NK-92 treated with Interleukin-12 subunit alpha and Interleukin-12 subunit beta, amount 100 ng/mL, for 24 hours (cell line): ENCODE results near the gene DYNC2I2.

Experiments
- DNase-seq: peaks from one replicate; lab custom pipeline; 2025; lab: John Stamatoyannopoulos, UW

Gene DYNC2I2

DNA sequence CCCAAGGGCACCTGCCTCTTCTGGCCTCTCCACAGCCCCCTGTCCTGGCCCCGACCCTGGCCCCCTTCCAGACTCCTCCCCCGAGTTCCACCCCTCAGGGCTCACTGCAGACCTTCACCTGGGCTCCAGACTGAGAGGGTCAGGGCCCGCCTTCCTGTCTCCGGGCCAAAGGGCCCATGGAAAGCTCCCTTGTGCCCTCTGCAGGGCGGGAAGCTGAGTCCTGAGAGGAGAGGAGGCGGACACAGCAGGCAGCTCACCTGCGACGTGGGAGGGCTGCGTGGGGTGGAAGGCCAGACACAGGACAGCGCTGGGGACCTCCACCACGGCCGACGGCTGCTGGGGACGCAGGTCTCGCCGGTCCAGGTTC, 20.6 kb downstream of the DYNC2I2 start:
- DNase-seq, result no peak

DNA sequence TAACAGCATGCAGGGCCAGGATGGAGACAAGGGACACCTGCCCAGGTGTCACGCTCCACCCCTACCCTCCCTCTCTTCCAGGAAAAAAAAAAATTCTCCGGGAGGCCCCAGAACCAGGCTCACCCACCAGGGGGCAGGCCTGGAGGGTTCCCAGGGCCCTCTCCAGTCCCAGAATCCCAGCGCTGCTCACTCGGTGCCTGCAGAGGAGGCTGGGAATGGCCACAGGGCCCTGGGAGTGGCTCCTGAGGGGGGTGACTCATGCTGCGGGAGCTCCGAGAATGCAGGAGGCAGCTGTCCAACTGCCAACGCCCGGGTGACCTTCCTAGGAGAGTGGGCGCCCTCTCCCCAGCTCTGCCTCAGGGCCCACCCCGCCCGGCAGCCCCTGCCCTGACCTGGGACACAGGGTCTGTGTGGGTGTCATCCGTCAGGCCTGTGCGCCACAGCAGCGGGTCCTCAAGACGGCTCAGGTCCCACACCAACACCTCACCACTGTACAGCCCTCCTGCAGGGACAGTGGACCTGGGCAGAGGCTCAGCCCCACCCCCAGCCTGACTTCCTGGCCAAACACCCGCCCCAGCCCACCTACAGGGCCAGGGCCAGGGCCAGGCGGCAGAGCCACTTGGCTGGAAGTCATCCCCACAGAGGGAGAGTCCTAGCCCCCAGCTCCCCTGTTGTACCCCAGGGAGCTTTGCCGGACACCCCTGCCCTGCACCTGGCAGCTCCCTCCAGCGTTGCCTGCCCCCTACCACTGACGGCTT, 21.2 kb downstream of the DYNC2I2 start:
- no peak for DNase-seq

DNA sequence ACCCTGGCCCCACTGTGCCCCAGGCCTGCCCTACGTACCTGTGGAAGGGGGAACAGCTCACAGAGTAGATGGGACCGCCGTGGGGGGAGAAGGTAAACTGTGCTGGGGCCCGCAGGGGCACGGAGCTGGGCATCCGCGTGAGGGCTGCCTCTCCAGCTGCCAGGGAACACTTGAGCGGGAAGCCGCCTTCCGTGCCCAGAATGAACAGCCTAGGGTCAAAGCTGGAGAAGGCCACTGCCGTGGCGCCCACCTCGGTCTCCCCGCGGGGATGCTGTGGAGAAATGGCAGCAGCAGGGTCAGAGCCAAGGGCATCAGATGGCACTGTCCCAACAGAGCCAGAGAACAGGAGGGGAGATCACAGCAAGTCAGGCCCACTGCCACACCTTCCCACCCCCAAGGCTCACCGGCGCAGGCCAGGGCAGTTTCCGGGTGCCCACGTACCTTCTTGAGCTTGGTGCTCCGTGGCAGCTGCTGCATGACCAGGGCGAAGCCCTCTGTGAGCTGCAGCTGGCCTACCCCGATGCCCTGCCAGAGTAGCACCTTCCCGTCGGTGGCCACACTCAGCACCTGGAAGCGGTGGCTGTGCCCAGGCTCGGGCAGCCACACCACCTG, 21.9 kb downstream of the DYNC2I2 start:
- DNase-seq, result no peak

DNA sequence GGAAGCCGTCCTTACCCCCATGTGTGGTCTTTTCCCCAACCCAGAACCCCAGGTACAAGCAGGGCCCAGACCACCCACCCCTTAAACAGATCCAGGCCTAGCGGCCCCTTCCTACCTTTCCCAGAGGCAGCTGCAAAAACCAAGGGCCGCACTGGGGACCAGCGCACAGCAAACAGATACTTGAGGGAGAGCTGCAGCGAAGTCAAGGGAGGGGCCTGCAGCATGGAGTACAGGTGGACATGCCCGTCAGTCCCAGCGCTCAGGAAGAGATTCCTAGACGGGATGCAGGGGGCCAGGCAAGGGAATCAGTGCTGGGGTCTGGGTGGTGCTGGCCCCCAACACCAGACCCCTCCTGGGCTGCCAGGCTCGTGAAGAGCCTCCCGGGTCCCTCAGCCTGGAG, 22.5 kb downstream of the DYNC2I2 start:
- DNase-seq, result no peak

DNA sequence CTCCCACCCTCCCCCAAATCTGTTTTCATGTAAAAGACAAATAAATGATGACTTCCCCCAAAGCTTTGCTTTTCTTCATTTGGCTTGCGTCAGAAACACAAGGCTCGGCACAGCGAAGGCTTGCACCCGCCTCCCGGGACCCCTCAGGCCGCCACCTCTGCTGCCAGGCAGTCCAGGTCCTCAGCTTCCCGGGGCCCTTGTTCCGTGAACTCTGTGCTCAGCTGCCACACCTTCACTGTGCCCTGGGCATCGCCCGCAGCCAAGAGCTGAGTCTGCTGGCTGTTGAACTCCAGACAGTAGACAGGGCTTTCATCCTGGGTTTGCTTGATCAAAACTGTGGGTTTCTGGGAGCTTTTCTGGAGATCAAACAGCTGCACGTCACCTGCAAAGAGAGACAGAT, 23.0 kb downstream of the DYNC2I2 start:
- no peak for DNase-seq

DNA sequence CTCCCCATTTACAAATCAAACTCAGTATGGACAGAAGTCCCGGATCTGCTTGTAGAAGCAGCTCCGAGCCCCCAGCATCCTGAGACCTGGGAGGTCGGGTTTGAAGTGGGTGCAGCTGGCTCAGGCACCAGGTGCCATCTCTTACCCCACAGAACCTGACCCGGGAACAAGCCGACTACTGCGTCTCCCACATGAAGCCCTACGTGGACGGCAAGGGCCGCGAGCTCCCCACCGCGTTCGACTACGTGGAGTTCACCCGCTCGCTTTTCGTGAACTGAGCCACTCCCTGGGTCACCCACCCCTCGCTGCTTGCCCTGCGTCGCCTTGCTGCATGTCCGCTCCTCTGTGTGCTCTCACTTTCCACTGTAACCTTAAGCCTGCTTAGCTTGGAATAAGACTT, 23.6 kb downstream of the DYNC2I2 start:
- DNase-seq, result no peak

DNA sequence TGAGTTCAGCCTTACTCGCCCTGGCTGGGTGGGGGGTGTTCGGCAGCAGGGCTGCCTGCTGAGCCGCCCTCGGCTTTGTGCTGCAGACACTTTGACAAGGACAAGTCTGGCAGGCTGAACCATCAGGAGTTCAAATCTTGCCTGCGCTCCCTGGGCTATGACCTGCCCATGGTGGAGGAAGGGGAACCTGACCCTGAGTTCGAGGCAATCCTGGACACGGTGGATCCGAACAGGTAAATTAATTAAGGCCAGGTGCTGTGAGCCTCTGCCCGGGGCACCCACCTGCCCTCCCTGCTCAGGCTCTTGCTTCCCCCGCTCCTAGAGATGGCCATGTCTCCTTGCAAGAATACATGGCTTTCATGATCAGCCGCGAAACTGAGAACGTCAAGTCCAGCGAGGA, 24.2 kb downstream of the DYNC2I2 start:
- no peak for DNase-seq

DNA sequence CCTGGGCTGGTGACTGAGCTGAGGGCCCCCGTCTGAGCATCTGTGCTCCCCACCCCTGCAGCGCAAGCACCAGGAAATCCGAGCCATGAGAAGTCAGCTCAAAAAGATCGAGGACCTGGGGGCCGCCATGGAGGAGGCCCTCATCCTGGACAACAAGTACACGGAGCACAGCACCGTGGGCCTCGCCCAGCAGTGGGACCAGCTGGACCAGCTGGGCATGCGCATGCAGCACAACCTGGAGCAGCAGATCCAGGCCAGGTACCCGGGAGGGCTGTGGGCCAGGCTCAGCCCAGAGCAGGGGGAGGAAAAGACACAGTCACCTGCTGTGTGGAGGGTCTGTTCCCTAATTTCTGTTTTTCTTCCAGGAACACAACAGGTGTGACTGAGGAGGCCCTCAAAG, 24.6 kb downstream of the DYNC2I2 start:
- DNase-seq, result no peak

DNA sequence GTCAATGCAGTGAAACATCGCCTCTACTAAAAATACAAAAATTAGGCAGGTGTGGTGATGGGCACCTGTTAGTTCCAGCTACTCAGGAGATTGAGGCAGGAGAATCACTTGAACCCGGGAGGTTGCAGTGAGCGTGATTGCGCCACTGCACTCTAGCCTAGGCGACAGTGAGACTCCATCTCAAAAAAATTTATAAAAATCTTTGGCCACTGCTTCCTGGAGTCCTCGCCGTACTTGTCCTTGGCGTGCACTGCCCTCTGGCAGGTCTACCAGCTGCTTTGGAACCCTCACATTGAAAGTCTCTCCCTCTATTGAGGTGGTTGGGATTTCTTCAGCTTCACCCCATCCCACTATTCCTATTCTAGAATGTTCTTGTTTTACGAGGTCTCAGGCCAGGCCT, 25.0 kb downstream of the DYNC2I2 start:
- no peak for DNase-seq

DNA sequence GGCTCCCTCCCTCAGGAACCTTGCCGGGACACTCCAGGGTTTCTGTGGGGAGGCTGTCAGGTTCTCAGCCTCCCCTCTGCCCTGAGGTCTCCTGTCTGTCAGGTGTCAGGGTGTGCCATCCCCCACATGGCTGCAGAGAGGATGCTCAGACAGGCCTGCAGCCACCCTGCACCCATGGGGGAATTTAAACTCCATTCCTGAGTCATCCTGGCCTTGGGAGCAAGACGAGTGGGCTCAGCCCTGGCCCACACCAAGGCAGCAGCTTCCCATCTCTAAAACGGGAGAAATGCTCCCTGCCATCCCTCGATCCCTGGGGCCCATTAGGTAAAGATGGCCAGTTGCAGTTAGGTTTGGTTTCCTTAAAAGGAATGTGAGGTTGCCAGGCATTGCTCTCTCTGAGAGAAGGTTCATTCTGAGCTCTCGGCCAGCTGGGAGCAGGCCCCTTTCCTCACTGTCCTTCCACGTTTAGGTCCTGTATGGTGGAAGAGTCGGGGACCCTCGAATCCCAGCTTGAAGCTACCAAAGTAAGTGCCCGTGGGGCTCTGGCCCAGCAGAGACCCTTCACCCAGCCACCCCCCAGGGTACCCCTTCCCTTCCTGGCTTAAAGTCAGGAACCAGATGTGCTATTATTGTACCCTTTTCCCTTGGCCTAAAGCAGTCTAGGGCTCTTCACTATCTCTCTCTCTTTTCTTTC, 26.6 kb downstream of the DYNC2I2 start:
- DNase-seq, result no peak

DNA sequence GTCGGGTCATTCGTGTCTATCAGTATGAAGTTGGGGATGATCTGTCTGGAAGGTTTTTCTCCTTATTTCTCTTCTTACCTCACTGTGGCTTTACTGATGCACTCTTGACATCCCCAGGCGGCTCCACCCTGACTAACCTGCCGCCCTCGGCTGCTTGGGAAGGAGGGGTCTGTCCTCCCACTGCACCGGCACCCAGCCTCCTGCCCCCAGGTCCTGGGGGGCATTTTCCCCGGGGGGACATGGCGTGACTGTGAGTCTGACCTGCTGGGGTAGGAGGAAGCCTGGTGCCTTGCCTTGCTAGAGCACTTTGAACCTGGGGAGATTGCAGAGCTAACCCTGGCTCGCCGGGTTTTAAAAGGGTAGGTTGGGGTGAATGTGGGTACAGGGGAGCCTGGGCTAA, 27.5 kb downstream of the DYNC2I2 start:
- DNase-seq, result no peak

DNA sequence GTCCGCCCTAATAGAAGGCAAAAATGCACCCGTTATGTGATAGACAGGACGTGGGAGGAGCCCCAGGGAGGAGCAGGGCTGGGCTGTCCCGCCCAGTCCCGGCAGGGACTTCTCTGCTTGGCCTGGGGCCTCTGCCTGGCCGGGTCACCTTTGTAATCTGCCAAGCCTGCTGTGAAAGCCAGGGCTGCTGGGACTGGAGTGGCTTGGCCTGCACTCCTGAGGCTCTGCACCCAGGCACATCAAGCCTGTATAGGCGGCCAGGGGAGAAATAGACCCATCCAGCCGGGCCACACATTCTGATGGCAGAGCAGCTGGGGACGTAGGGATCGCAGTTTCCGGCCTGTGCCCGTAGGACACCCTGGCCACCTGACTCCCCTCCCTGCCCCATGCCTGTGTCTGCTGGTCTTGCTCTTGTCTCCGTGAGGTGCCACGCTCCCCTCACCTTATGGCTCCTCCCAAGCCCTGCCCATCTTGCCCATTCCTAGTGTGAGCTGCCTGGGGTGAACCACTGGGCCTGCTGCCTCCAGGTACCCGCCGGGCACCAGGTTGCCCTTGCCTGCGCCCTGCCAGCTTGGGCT, 28.1 kb downstream of the DYNC2I2 start:
- DNase-seq, result no peak

DNA sequence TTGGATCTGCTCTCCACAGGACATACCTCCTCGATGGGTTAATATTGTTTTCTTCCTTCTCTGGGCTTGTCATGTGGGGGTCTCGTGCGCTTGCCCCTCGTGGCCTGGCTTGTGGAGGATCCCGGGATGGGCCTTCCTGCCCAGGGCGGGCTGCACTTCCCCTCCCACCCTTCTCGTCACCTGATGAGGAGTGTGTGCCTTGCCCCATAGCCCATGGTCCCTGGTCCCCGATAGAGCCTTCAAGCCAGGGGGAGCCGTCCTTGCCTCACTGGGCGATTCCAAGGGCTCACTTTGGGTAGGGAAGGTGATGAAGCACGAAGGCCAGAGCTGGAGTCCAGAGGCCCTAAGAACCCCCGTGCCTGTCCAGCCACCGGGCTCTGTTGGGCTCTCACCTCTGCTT, 28.7 kb downstream of the DYNC2I2 start:
- no peak for DNase-seq

DNA sequence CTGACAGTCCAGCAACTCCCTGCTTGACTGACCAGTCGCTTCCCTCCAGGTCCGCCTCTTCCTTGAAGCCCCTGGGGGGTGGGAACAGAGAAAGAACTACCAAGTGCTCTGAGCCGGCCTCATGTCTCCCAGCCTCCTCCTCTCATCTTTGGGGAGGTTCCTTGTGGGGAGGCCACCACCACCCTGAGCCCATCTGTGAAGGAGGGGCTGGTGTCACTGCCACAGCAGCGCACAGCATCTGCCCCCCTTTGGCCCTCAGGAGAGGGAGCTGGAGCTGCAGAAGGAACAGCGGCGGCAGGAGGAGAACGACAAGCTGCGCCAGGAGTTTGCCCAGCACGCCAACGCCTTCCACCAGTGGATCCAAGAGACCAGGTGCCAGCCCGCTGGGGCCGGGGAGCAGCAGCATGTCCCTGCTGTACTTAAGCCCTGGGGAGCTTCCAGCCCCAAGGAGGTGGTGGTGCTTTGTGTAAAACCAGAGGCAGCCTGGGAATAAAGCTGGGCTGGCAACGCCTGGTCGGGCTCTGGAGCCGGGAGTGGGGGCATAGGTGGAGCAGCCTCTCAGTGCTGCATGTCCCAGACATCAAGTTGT, 29.4 kb downstream of the DYNC2I2 start:
- no peak for DNase-seq

DNA sequence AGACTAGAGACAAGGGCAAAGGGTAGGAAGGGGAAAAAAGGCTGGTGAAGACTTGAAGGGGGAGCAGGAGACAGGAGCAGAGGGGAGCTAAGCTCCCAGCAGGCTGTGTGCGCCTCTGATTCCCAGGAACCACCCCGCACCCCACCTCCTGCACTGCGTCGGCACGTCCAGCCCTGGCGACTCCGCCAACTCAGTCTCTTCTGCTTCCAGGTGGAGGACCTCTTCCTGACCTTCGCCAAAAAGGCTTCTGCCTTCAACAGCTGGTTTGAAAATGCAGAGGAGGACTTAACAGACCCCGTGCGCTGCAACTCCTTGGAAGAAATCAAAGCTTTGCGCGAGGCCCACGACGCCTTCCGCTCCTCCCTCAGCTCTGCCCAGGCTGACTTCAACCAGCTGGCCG, 30.5 kb downstream of the DYNC2I2 start:
- DNase-seq, result no peak

DNA sequence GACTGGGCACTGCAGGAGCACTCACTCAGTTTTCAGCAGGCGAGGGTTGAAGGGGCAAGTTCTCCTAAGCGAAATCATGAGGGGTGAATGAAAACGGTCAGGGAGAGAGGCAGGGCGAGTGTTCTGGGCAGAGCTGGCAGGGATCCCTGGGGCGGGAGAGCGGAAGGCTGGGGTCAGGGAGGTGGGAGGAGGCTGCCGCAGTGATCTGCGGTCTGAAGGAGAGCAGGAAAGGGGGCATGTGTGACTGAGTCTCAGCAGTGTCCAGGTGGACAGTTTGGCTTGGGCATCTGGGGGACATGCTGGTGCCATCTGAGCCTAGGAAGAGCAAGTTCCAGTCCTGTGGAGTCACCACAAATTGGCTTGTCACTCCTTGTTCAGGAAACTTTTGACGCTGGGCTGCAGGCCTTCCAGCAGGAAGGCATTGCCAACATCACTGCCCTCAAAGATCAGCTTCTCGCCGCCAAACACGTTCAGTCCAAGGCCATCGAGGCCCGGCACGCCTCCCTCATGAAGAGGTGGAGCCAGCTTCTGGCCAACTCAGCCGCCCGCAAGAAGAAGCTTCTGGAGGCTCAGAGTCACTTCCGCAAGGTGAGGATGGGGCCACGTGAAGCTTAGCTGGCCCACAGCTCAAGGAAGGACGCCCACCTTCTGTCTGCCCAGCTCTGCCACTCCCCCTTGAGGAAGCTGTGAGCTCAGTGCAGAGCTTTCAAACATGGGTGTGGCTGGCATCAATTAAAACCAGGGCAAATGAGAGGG, 31.1 kb downstream of the DYNC2I2 start:
- DNase-seq, result no peak

DNA sequence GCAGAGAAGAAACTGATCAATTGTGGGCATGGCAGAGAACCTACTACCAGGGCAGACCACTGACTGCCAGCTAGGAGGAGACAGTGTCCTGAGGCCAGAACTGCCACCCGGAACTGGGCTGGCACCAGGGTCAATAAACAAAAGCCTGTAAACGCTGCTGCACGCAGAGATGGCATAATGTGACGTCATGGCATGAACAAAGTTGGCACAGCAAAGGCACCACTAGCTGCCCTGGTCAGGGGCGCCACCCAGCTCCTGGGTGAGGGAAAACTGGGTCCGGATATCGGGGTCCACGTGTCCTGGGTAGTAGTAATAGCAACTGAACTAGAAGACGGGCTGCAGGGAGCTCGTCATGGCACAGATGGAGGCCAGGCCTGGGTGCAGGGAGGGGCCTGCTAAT, 32.1 kb downstream of the DYNC2I2 start:
- no peak for DNase-seq

DNA sequence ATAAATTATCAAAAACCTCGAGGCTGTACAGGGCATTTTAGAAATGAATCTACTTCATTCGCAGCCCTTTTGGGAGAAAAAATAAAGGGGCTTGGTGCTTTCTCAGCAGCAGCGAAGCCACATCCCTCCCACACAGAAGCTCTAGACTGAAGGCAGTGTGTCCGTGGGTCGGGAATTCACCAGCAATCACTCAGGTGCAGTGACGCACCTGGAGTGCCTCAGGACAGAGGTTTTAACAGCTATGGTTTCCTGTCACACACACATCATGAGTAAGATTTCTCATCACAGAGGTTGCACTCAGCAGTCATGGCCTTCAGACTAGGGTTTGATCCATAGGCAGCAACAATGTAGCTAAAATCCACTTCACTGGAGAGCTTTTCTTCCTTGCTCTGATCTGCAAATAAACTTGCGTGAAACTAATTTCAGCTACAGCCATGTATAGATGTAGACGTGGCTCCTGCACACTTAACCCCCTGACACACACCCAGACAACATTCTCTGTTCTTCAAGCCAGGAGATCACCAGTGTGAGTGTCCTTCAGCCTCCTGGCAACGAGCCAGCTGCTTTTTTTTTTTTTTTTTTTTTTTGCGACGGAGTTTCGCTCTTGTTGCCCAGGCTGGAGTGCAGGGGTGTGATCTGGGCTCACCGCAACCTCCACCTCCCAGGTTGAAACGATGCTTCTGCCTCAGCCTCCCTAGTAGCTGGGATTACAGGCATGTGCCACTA, 34.8 kb downstream of the DYNC2I2 start:
- no peak for DNase-seq

DNA sequence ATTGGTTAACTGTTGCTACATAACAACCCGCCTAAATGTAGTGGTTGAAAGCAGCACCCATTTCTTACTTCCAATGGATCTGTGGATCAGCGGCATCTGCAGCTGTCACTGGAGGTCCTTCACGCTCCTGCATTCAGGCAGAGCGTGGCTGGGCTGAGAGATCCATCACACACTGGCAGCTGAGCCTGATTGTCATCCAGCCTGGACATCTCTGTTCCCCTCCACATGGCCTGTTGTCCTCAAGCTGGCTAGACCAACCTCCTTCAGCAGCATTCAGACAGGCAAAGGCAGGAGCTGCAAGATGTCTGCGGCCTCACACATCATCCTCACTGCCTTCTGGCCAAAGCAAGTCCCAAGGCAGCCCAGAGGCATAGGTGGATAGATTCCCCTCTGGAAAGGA, 36.9 kb downstream of the DYNC2I2 start:
- no peak for DNase-seq

DNA sequence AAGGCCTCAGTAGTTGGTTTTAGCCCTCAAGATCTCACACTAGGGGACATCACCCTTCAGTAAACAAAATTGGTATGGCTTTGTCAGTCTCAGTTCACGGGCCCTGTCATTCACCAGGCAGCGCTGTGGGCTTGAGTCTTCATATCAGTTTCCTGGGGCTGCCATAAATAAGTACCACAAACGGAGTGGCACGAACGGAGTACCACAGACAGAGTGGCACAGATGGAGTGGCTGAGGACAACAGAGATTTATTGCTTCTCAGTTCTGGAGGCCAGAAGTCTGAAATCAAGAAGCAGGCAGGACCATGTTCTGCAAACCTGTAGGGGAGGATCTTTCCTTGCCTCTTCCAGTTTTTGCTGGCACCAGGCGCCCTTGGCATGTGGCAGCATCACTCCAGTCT, 37.5 kb downstream of the DYNC2I2 start:
- DNase-seq, result no peak

DNA sequence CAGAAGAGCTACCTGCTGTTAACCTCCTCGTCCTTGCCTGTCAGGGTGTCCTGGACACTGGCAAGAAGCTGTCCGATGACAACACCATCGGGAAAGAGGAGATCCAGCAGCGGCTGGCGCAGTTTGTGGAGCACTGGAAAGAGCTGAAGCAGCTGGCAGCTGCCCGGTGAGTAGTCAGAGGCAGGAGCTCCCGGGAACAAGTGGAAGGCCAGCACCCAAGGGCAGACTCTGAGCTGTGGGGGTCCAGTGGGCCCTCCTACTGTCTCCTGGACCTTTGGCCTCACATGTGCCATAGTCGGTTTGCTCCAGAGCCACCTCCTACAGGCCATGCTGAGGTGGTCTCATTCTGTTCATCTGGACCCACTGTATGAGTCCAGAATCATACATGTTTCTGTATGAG, 38.7 kb downstream of the DYNC2I2 start:
- DNase-seq, result no peak
